Progenitor cell of endocrine pancreas (in vitro differentiated cells): ENCODE results near the gene MIOS. TPM values are rescaled to one million over a fixed set of nuclear protein-coding genes. Genes with fewer than 3 reads are reported as not detected.
A peak's percentile ranks its signal among the peaks of the same experiment; 100 is the strongest.

Source experiments
- DNase-seq: peaks from one replicate; pipeline ENCODE4 v3.0.0; 2021; ENCODE audit warnings: low spot score; ENCODE audit not compliant: unreplicated experiment
- H3K27ac Mint-ChIP-seq: 2 replicates; pipeline ENCODE4 v1.8.0; 2021; ENCODE audit warnings: mild to moderate bottlenecking, moderate library complexity, mixed read lengths
- H3K27me3 Mint-ChIP-seq: 2 replicates; pipeline ENCODE4 v1.8.0; 2021; ENCODE audit warnings: mixed read lengths
- H3K36me3 Mint-ChIP-seq: 2 replicates; pipeline ENCODE4 v1.8.0; 2022; ENCODE audit warnings: mixed read lengths; ENCODE audit not compliant: insufficient read depth
- H3K4me1 Mint-ChIP-seq: 2 replicates; pipeline ENCODE4 v1.8.0; 2021; ENCODE audit warnings: low read depth, mixed read lengths
- H3K4me3 Mint-ChIP-seq: 2 replicates; pipeline ENCODE4 v1.8.0; 2021; ENCODE audit warnings: low read depth, mild to moderate bottlenecking, moderate library complexity, mixed read lengths
- H3K9me3 Mint-ChIP-seq: 2 replicates; pipeline ENCODE4 v1.8.0; 2021; ENCODE audit warnings: low read depth, mixed read lengths
- total RNA-seq: library from RNA; stranded (reverse); gene quantifications from 2 replicates; pipeline ENCODE4 v1.2.1, GENCODE V29; 2021
- TF ChIP-seq, protein P1 (sequence below): fragments of 200-600 bp; sonication (generic); IDR thresholded peaks from one replicate; pipeline ENCODE4 v1.5.0; 2021; ENCODE audit warnings: antibody characterized with exemption, mild to moderate bottlenecking; ENCODE audit not compliant: unreplicated experiment

MIOS gene
- total RNA-seq, 1 donor from 2014 or later, result 62.0 TPM

DNA sequence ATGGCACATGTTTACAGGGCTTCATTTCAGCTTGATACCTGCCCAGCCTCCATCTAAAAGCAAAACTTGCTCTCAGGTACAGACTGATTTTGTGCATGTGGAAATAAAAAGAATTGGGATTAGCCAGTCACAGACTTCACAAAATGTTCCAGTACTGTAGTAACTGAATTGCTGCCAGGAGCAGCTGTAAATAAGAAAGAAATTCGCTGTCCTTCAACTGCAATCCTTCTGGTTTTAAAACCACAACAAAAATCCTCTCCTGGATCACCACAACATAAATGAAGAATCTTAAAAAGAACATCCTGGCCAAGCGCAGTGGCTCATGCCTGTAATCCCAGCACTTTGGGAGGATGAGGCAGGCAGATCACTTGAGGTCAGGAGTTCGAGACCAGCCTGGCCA lies 3.9 kb upstream of the MIOS start:
- no peaks in the 10 kb centered on the region for H3K27me3 Mint-ChIP-seq
- TF ChIP-seq, protein P1, sequence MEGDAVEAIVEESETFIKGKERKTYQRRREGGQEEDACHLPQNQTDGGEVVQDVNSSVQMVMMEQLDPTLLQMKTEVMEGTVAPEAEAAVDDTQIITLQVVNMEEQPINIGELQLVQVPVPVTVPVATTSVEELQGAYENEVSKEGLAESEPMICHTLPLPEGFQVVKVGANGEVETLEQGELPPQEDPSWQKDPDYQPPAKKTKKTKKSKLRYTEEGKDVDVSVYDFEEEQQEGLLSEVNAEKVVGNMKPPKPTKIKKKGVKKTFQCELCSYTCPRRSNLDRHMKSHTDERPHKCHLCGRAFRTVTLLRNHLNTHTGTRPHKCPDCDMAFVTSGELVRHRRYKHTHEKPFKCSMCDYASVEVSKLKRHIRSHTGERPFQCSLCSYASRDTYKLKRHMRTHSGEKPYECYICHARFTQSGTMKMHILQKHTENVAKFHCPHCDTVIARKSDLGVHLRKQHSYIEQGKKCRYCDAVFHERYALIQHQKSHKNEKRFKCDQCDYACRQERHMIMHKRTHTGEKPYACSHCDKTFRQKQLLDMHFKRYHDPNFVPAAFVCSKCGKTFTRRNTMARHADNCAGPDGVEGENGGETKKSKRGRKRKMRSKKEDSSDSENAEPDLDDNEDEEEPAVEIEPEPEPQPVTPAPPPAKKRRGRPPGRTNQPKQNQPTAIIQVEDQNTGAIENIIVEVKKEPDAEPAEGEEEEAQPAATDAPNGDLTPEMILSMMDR, result no peak
- peaks cover 10% of the 10 kb centered on the region for H3K4me1 Mint-ChIP-seq
- peaks cover 40% of the 10 kb centered on the region for H3K36me3 Mint-ChIP-seq
- peak overlapping the region; percentile 7 for H3K4me3 Mint-ChIP-seq
- H3K27ac Mint-ChIP-seq, result peak overlapping the region; percentile 58
- H3K9me3 Mint-ChIP-seq, result peaks cover 32% of the 10 kb centered on the region
- DNase-seq, result no peak

GRCh38 chr7:7563269-7563668 lies 3.4 kb upstream of the MIOS start:
- peaks cover 29% of the 10 kb centered on the region for H3K9me3 Mint-ChIP-seq
- no peaks in the 10 kb centered on the region for H3K27me3 Mint-ChIP-seq
- H3K27ac Mint-ChIP-seq, result peak overlapping the region; percentile 58
- H3K4me3 Mint-ChIP-seq, result peak overlapping the region; percentile 40
- peaks cover 34% of the 10 kb centered on the region for H3K36me3 Mint-ChIP-seq
- no peak for DNase-seq
- H3K4me1 Mint-ChIP-seq, result peaks cover 14% of the 10 kb centered on the region
- TF ChIP-seq, protein P1, result no peak

- H3K9me3 Mint-ChIP-seq, result peaks cover 24% of the 10 kb centered on the region
- H3K27ac Mint-ChIP-seq, result no peak overlapping the region
- DNase-seq, result no peak
- H3K4me3 Mint-ChIP-seq, result no peak overlapping the region
- TF ChIP-seq, protein P1, result no peak
- peaks cover 31% of the 10 kb centered on the region for H3K36me3 Mint-ChIP-seq
- H3K27me3 Mint-ChIP-seq, result no peaks in the 10 kb centered on the region
- peaks cover 20% of the 10 kb centered on the region for H3K4me1 Mint-ChIP-seq
Measured at GRCh38 chr7:7563813-7564212, 2.9 kb upstream of the MIOS start.

- TF ChIP-seq, protein P1, result no peak
- Mint-ChIP-seq H3K27me3 (no peaks in the 10 kb centered on the region), H3K36me3 (peaks cover 29% of the 10 kb centered on the region), H3K9me3 (peaks cover 19% of the 10 kb centered on the region), H3K4me3 (no peak overlapping the region), H3K27ac (no peak overlapping the region), H3K4me1 (peaks cover 25% of the 10 kb centered on the region)
- no peak for DNase-seq
Measured at GRCh38 chr7:7564323-7564780, 2.3 kb upstream of the MIOS start.

GRCh38 chr7:7565018-7565680 lies 1.5 kb upstream of the MIOS start:
- H3K4me1 Mint-ChIP-seq, result peaks cover 31% of the 10 kb centered on the region
- no peak overlapping the region for H3K4me3 Mint-ChIP-seq
- no peaks in the 10 kb centered on the region for H3K27me3 Mint-ChIP-seq
- H3K9me3 Mint-ChIP-seq, result peaks cover 19% of the 10 kb centered on the region
- no peak overlapping the region for H3K27ac Mint-ChIP-seq
- TF ChIP-seq, protein P1, result no peak
- peaks cover 29% of the 10 kb centered on the region for H3K36me3 Mint-ChIP-seq
- DNase-seq, result no peak
